ENCODE results near the gene KCNT1.

The KCNT1 gene

GRCh38 chr9:135744333-135745070 is 42.5 kb downstream of the KCNT1 start:
- TF ChIP-seq EZH2phosphoT487 (IDR thresholded peaks at IDR 0.05; ENCODE audit: low read depth) = no peak
- TF ChIP-seq, protein P1, sequence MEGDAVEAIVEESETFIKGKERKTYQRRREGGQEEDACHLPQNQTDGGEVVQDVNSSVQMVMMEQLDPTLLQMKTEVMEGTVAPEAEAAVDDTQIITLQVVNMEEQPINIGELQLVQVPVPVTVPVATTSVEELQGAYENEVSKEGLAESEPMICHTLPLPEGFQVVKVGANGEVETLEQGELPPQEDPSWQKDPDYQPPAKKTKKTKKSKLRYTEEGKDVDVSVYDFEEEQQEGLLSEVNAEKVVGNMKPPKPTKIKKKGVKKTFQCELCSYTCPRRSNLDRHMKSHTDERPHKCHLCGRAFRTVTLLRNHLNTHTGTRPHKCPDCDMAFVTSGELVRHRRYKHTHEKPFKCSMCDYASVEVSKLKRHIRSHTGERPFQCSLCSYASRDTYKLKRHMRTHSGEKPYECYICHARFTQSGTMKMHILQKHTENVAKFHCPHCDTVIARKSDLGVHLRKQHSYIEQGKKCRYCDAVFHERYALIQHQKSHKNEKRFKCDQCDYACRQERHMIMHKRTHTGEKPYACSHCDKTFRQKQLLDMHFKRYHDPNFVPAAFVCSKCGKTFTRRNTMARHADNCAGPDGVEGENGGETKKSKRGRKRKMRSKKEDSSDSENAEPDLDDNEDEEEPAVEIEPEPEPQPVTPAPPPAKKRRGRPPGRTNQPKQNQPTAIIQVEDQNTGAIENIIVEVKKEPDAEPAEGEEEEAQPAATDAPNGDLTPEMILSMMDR (IDR thresholded peaks at IDR 0.05; ENCODE audit: low read depth, low read length) = no peak
- H3K4me2 ChIP-seq (ENCODE audit: low read length) = no peak overlapping the region

DNA sequence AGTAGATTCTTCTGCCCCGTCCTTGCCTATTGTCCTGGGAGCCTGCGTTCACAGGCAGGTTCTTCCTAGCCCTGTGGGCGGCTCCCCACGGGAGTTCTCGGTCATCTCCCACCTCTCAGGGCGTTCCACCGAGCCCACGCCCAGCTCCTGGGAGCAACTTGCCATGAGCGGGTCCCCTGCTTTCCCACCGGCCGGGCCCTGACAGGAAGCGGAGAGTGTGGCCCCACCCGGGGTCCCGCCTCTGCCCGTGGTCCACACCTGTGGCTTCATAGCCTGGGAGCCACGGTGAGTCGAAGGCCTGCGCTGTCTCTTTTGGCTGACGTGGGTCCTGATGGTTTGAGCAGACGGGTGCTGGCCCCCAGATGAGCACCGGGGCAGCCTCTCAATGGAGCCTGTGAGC is 43.2 kb downstream of the KCNT1 start:
- Histone ChIP-seq H2AFZ (ENCODE audit: low read depth, low read length) (no peak overlapping the region), H3K4me2 (ENCODE audit: low read length) (no peak overlapping the region), H3K4me1 (ENCODE audit: low read length) (no peaks in the 10 kb centered on the region), H3K27me3 (ENCODE audit: low read depth, low read length) (peaks cover 3% of the 10 kb centered on the region; the same call in 1 of the 2 replicates), H4K20me1 (ENCODE audit: insufficient read depth, low read length) (no peaks in the 10 kb centered on the region), H3K79me2 (ENCODE audit: low read length) (no peaks in the 10 kb centered on the region), H3K4me3 (ENCODE audit: low read length) (no peak overlapping the region), H3K9me3 (ENCODE audit: insufficient read depth, low read length) (no peaks in the 10 kb centered on the region), H3K27ac (ENCODE audit: low read length) (no peak overlapping the region), H3K36me3 (replicated peaks; ENCODE audit: low read depth, low read length) (no peaks in the 10 kb centered on the region), H3K9ac (ENCODE audit: low read length) (no peak overlapping the region)
- TF ChIP-seq, protein P1 (IDR thresholded peaks at IDR 0.05; ENCODE audit: low read depth, low read length) = no peak
- TF ChIP-seq EZH2phosphoT487 (IDR thresholded peaks at IDR 0.05; ENCODE audit: low read depth) = no peak

More at GRCh38 chr9:135744333-135745070, 42.5 kb downstream of the KCNT1 start:
- Histone ChIP-seq H3K9ac (ENCODE audit: low read length) (no peak overlapping the region), H3K4me3 (ENCODE audit: low read length) (no peak overlapping the region), H3K79me2 (ENCODE audit: low read length) (no peaks in the 10 kb centered on the region), H3K4me1 (ENCODE audit: low read length) (no peaks in the 10 kb centered on the region), H3K36me3 (replicated peaks; ENCODE audit: low read depth, low read length) (no peaks in the 10 kb centered on the region), H3K27ac (ENCODE audit: low read length) (no peak overlapping the region), H3K27me3 (ENCODE audit: low read depth, low read length) (peaks cover 3% of the 10 kb centered on the region; the same call in 1 of the 2 replicates), H4K20me1 (ENCODE audit: insufficient read depth, low read length) (no peaks in the 10 kb centered on the region), H2AFZ (ENCODE audit: low read depth, low read length) (no peak overlapping the region), H3K9me3 (ENCODE audit: insufficient read depth, low read length) (no peaks in the 10 kb centered on the region)

- no peak overlapping the region for H3K27ac ChIP-seq (ENCODE audit: low read length)
- H3K4me3 ChIP-seq (ENCODE audit: low read length) = no peak overlapping the region
- no peaks in the 10 kb centered on the region for H3K36me3 ChIP-seq (replicated peaks; ENCODE audit: low read depth, low read length)
- no peak for TF ChIP-seq EZH2phosphoT487 (IDR thresholded peaks at IDR 0.05; ENCODE audit: low read depth)
- TF ChIP-seq, protein P1 (IDR thresholded peaks at IDR 0.05; ENCODE audit: low read depth, low read length) = no peak
- no peaks in the 10 kb centered on the region for H3K4me1 ChIP-seq (ENCODE audit: low read length)
- H4K20me1 ChIP-seq (ENCODE audit: insufficient read depth, low read length) = no peaks in the 10 kb centered on the region
- no peaks in the 10 kb centered on the region for H3K27me3 ChIP-seq (ENCODE audit: low read depth, low read length)
- H3K9me3 ChIP-seq (ENCODE audit: insufficient read depth, low read length) = no peaks in the 10 kb centered on the region
- no peak overlapping the region for H3K4me2 ChIP-seq (ENCODE audit: low read length)
- no peak overlapping the region for H3K9ac ChIP-seq (ENCODE audit: low read length)
- no peak overlapping the region for H2AFZ ChIP-seq (ENCODE audit: low read depth, low read length)
- H3K79me2 ChIP-seq (ENCODE audit: low read length) = no peaks in the 10 kb centered on the region
Measured at GRCh38 chr9:135745686-135746324, 43.8 kb downstream of the KCNT1 start.

DNA sequence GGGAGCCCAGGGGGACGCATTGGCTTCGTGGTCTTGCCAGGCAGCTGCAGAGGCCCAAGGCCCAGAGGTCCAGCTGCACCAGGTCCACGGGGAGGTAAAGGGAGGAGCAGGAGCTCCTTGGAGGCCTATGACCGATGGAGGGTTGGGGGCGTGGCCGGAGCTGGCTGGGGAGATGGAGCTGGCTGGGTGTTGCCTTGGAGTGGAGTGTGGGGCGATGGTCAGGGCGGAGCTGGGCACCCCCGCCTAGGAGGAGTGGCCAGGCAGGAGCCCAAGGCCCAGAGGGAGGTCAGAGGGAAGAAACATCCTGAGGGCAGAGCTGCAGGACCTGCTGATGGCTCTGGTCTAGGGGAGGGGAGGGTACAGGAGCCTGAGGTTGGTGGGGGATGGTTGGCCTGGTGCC is 44.6 kb downstream of the KCNT1 start:
- Histone ChIP-seq H3K9me3 (ENCODE audit: insufficient read depth, low read length) (no peaks in the 10 kb centered on the region), H3K79me2 (ENCODE audit: low read length) (no peaks in the 10 kb centered on the region), H3K36me3 (replicated peaks; ENCODE audit: low read depth, low read length) (no peaks in the 10 kb centered on the region), H3K27ac (ENCODE audit: low read length) (no peak overlapping the region), H3K9ac (ENCODE audit: low read length) (no peak overlapping the region), H3K27me3 (ENCODE audit: low read depth, low read length) (no peaks in the 10 kb centered on the region), H3K4me2 (ENCODE audit: low read length) (no peak overlapping the region), H3K4me1 (ENCODE audit: low read length) (no peaks in the 10 kb centered on the region), H4K20me1 (ENCODE audit: insufficient read depth, low read length) (no peaks in the 10 kb centered on the region), H2AFZ (ENCODE audit: low read depth, low read length) (no peak overlapping the region), H3K4me3 (ENCODE audit: low read length) (no peak overlapping the region)
- TF ChIP-seq, protein P1 (IDR thresholded peaks at IDR 0.05; ENCODE audit: low read depth, low read length) = no peak

Data from OCI-LY3 (cell line).